Adipose tissue (tissue), 3 donors: Measurements from ENCODE around the gene KRT17. TPM values are rescaled to one million over a fixed set of nuclear protein-coding genes. Genes with fewer than 3 reads are reported as not detected.
"Not testable (repeated sequence)": the region's sequence is repeated elsewhere in the genome, so short reads cannot be mapped to it uniquely, and the experiment has no call there.

Experiments used
- H3K27ac ChIP-seq: one replicate; pipeline ENCODE4 v1.5.1; 2013; ENCODE audit warnings: low read depth, low read length
- WGBS, 3 donors: extraction: QIAGEN DNeasy Blood & Tissue Kit; methylation state at CpG; one replicate each; pipeline ENCODE4 v1.1.7; 2013; 5-methylcytosine and 5-hydroxymethylcytosine counted together
- polyA plus RNA-seq, 3 donors: library from polyadenylated mRNA; stranded (reverse); fragments of 200-250 nt; gene quantifications; one replicate each; pipeline ENCODE4 v1.2.3, GENCODE V29; 2013
- donor health status: healthy with polysubstance abuse.
- donor health status: Bipolar disorder and iron deficiency.
- donor health status: healthy.

Gene KRT17
- polyA plus RNA-seq, 3 donors: 0.60 to 0.70 TPM; not detected in 1

DNA sequence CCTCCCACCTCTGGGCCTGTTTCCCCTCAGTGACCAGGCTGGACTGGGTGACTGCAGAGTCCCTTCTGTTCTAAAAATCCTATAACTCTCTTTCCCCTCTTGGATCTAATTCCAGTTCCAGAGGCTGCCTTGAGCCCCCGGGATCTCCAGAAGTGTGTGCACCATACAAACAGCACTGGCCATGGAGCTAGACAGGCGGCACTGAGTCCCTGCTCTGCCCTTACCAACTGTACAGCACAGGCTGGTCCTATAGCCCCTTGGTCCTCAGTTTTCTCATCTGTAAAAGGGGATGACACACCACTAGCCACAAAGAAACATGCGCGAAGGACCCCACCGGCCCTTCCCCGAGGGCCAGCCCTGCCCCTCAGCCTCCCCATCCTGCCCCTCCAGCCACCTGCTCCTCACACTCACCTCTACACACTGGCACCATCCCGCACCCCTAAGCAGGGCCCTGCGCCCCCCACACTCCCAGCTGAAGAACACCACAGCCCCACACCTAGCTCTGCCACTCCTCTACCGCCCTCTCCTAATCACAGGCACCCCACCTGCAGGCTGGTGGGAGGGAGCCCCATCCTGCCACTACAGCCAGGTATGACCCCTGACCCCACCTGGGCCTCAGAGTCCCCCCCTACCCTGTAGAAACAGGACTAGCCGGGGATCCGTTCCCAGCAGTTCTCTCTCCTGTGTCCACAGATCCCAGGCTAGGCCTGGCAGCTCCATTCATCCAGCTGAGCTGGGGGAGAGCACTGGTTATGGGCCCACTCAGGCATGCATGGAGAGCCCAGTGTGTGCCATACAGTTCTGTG lies 10.9 kb downstream of the KRT17 start:
- 76 to 96% (median 81%) methylated on average over 11 of the region's 11 CpGs for WGBS, 3 donors
- no peak overlapping the region for H3K27ac ChIP-seq

GRCh38 chr17:41612376-41613160 lies 11.8 kb downstream of the KRT17 start, which contains the start of gene KRT16:
TSS of gene KRT16 (minus strand) at chr17:41612767. CDS start at chr17:41612688, 79 bp downstream.
- not testable (repeated sequence) for H3K27ac ChIP-seq
- WGBS, 3 donors: 66 to 71% (median 67%) methylated on average over 23 to 31 of the region's 31 CpGs

DNA sequence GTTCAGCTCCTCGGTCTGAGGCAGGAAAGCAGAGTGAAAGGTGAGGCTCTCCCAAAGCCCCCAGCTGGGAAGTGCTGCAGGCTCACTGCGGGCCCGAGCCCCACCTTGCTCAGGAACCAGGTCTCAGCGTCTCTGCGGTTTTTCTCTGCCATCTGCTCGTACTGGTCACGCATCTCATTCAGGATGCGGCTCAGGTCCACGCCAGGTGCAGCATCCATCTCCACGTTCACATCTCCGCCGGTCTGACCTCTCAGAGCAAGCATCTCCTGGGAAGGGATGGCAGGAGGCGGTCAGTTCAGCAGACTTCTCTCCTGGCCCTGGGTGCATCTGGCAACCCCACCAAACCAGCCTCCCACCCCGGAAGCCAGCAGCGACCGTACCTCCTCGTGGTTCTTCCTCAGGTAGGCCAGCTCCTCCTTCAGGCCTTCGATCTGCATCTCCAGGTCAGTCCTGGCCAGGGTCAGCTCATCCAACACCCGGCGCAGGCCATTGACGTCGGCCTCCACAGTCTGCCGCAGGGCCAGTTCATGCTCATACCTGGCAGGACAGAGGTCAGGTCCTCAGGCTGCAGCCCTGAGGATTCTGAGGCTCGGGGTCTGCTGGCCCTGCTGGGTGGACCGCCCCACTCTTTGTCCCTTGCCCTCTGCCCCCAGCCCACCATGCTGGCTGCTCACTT lies 13.3 kb downstream of the KRT17 start:
- H3K27ac ChIP-seq: no peak overlapping the region
- WGBS, 3 donors: 78 to 92% (median 89%) methylated on average over 25 of the region's 25 CpGs

GRCh38 chr17:41610061-41610517 lies 14.3 kb downstream of the KRT17 start:
- not testable (repeated sequence) for H3K27ac ChIP-seq
- WGBS, 3 donors: 8 to 25% (median 12%) methylated on average over 10 of the region's 10 CpGs

- WGBS, 3 donors: 65 to 90% (median 73%) methylated on average over 4 of the region's 4 CpGs
- H3K27ac ChIP-seq: not testable (repeated sequence)
These were observed 17.4 kb downstream of the KRT17 start for GRCh38 chr17:41606930-41607329.

DNA sequence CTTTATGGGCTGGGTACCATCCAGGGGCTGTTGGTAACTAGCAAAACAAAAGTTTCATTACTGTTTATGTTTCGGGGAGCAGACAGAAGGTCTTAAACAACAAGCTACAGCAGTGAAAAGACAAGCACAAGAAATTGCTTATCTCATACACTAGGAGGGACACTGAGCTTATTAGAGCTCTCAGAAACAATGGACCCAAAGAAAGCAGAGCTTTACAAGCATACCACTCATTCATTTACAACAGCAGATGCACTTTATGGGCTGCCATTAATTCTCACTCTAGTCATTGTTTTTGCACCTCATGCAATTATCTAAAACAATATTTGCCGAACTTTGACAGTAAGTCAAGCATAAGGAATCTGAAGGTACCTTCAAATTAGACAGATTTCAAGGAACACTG lies 21.9 kb downstream of the KRT17 start:
- 52 to 72% (median 60%) methylated on average over 2 of the region's 2 CpGs for WGBS, 3 donors

GRCh38 chr17:41600318-41600717 lies 24.1 kb downstream of the KRT17 start:
- H3K27ac ChIP-seq: no peak overlapping the region
- 59 to 81% (median 74%) methylated on average over 4 of the region's 4 CpGs for WGBS, 3 donors

More for the DNA sequence above, 21.9 kb downstream of the KRT17 start:
- no peak overlapping the region for H3K27ac ChIP-seq

- H3K27ac ChIP-seq: no peak overlapping the region
- WGBS, 3 donors: 50 to 83% (median 59%) methylated on average over 1 of the region's 1 CpG
These were observed 24.7 kb downstream of the KRT17 start for GRCh38 chr17:41599680-41600079.

DNA sequence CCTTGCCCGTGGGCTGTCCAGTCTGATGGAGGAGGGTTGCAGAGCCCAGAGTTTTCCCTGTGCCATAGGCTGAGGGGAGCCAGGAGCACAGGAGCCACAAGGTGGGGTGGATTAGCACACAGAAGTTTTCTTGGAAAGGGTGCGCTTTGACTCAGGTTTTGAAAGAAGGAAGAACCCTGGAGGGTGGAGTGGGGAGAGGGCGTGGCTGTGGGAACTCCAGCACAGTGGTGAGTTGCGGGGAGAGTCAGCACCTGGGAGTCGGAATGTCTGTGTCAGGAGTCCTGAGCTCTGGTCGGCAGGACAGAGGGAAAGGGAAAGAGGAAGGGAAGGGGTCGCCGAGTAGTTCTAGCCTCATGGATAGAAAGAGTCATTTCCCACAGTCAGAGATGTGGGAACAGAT lies 28.8 kb downstream of the KRT17 start:
- WGBS, 3 donors: 68 to 81% (median 75%) methylated on average over 8 of the region's 8 CpGs
- no peak overlapping the region for H3K27ac ChIP-seq

- WGBS, 3 donors: 43 to 80% (median 51%) methylated on average over 3 of the region's 3 CpGs
- no peak overlapping the region for H3K27ac ChIP-seq
These were observed 29.9 kb downstream of the KRT17 start for GRCh38 chr17:41594363-41594915.

- 57 to 67% (median 63%) methylated on average over 8 of the region's 8 CpGs for WGBS, 3 donors
- H3K27ac ChIP-seq: no peak overlapping the region
These were observed 30.9 kb downstream of the KRT17 start for GRCh38 chr17:41593306-41593981.

DNA sequence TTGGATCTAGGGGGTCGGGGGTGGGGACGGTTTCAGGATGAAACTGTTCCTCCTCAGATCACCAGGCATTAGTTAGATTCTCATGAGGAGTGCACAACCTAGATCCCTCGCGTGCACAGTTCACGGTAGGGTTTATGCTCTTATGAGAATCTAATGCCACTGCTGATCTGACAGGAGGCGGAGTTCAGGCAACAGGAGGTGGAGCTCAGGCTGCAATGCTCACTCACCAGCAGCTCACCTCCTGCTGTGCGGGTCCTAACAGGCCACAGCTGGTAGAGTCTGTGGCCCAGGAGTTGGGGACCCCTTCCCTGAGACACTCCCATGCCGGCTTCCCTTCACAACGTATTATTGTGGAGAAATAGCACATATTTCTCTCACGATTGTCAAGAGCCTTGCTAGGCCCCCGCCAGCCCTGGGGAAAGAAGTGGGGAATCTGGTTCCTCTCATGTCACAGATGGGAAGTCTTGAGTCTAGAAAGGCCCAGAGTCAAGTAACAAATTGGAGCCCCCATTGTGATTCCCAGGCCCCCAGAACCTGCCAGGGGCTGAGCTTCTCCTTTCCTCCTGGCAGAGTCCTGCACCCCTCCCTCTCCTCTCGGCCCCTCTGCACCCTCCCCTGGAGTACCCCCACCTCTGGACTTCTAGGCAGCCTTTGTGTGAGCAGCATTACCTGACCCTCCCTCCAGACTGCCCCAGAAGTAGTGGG lies 31.6 kb downstream of the KRT17 start:
- WGBS, 3 donors: 65 to 80% (median 76%) methylated on average over 12 of the region's 12 CpGs
- H3K27ac ChIP-seq: no peak overlapping the region

- 52 to 77% (median 71%) methylated on average over 3 of the region's 3 CpGs for WGBS, 3 donors
- H3K27ac ChIP-seq: no peak overlapping the region
These were observed 35.1 kb downstream of the KRT17 start for GRCh38 chr17:41589301-41589700.

DNA sequence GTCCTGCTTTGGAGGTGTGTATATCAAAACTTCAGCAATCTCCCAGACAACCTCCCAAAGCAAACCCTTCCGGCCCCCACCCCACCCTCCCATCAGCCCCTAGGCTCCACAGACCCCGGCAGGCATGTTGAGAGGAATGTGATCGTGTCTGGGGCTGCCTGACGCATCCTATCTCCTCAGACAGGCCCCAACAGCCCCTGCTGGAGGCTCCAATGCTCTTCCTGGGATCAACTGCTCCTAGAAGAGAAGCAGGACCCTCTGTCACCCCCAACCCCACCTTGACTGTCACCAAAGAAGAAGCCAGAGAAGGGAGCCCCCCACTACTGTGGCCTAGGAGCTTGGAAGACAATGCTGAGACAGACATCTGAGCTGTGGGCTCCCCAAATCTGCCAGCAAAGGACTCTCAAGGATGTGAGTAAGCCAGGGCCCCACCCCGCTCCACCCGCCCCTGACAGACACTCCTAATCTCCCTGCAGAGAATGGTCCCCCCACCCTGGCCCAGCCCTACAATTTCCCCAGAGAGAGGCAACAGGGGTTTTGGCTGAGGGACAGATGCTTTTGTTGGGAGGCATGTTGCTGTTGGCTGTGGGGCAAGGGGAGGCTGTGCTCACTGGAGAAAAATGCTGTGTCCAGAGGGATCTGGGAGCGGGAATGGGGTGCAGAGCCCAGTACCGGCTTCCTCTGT lies 36.1 kb downstream of the KRT17 start:
- 65 to 77% (median 71%) methylated on average over 6 to 8 of the region's 8 CpGs for WGBS, 3 donors
- no peak overlapping the region for H3K27ac ChIP-seq

GRCh38 chr17:41586863-41587495 lies 37.4 kb downstream of the KRT17 start, which contains the start of gene KRT14:
TSS of gene KRT14 (minus strand) at chr17:41586895. CDS start at chr17:41586834, 61 bp downstream.
- WGBS, 3 donors: 73 to 88% (median 85%) methylated on average over 15 of the region's 15 CpGs
- no peak within 1 kb of the TSS for H3K27ac ChIP-seq

DNA sequence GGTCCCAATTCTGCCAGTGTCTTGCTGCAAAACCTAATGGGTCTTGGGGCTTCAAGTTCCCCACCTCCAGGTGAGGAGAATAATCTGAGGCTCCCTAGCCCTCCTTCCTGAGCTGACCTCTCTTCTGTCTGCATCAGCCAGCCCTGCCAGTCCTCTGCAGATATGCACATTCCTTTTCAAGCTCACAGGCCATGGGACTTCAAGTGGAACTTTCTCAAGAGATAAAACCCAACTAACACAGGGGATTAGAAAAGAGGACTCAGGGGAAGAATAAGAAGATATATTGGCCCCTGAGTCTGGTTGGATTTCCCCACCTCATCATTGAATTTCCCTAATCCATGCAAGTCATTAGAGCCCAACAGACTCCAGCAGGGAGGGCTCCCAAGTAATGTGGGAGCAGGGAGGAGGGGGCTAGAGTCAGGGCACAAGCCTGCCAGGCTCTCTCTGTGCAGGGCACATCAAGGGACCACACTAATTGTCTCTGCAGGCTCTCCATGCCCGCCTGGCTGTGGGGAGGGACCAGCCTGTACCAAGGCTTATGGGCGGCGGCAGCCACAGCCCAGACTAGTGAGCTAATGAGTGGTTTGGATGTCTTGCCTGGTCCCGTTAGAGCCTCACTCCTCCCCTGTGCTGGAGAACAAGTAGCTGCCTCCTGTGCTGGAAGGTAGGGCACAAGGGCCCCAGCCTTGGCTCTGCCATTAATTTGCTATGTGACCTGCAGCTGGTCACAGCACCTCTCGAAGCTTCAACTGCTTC lies 38.9 kb downstream of the KRT17 start:
- no peak overlapping the region for H3K27ac ChIP-seq
- 75 to 83% (median 82%) methylated on average over 5 of the region's 5 CpGs for WGBS, 3 donors
